HL-60 (cell line): ENCODE data around the gene HACL1.
"Not testable (repeated sequence)": the region's sequence is repeated elsewhere in the genome, so short reads cannot be mapped to it uniquely, and the experiment has no call there.

Experiments used
- DNase-seq, 2 experiments: peaks; one replicate each; pipeline ENCODE4 v3.0.0-alpha.2; 2010 to 2020; ENCODE audit warnings: low read depth in 1 of 2, low spot score in 1 of 2
- H3K27ac ChIP-seq: fragments of 250-450 bp; sonication (Bioruptor Pico); replicated peaks from 2 replicates; pipeline ENCODE4 v1.5.1; 2020; ENCODE audit warnings: mild to moderate bottlenecking, moderate library complexity
- H3K27me3 ChIP-seq: fragments of 250-450 bp; sonication (Bioruptor Pico); 2 replicates; pipeline ENCODE4 v1.5.1; 2021; ENCODE audit warnings: mild to moderate bottlenecking, moderate library complexity; ENCODE audit not compliant: insufficient read depth, poor library complexity, severe bottlenecking
- H3K4me3 ChIP-seq: replicated peaks from 2 replicates; pipeline ENCODE4 v1.5.1; 2011; ENCODE audit warnings: mild to moderate bottlenecking, control low read depth, low read length; ENCODE audit not compliant: insufficient read depth
- CTCF ChIP-seq: IDR thresholded peaks from one replicate; pipeline ENCODE4 v1.5.1; 2011; ENCODE audit warnings: low read length, control low read depth, inconsistent platforms; ENCODE audit not compliant: insufficient read depth
- GABPA ChIP-seq: IDR thresholded peaks from 2 replicates; pipeline ENCODE4 v1.6.1; 2012; ENCODE audit warnings: low read depth
- POLR2AphosphoS5 ChIP-seq: IDR thresholded peaks from 2 replicates; pipeline ENCODE4 v1.6.1; 2012; ENCODE audit warnings: low read depth
- REST ChIP-seq: IDR thresholded peaks from 2 replicates; pipeline ENCODE4 v1.6.1; 2012; ENCODE audit warnings: low read depth; ENCODE audit not compliant: insufficient replicate concordance
- SPI1 ChIP-seq: IDR thresholded peaks from 2 replicates; pipeline ENCODE4 v1.6.1; 2012; ENCODE audit warnings: low read depth, mild to moderate bottlenecking, borderline replicate concordance

The HACL1 gene

GRCh38 chr3:15610082-15610759, 8.9 kb upstream of the HACL1 start:
- no peak for TF ChIP-seq CTCF
- no peak overlapping the region for H3K4me3 ChIP-seq
- H3K27me3 ChIP-seq, result no peaks in the 10 kb centered on the region
- 0 out of 2 replicates have a peak overlapping the region, but pooled peaks have one; percentile 20 for H3K27ac ChIP-seq
- DNase-seq, result peak; percentile 69 to 91

GRCh38 chr3:15606434-15606891, 5.1 kb upstream of the HACL1 start:
- no peak for DNase-seq
- Histone ChIP-seq H3K27ac (no peak overlapping the region), H3K27me3 (no peaks in the 10 kb centered on the region), H3K4me3 (no peak overlapping the region)
- TF ChIP-seq POLR2AphosphoS5 (no peak), CTCF (no peak), SPI1 (no peak), REST (no peak), GABPA (no peak)

- H3K27ac ChIP-seq, DNase-seq, H3K4me3 ChIP-seq, H3K27me3 ChIP-seq: not testable (repeated sequence)
Measured at GRCh38 chr3:15604584-15604983, 3.2 kb upstream of the HACL1 start.

GRCh38 chr3:15602816-15603215, 1.4 kb upstream of the HACL1 start:
- Histone ChIP-seq H3K4me3 (peak overlapping the region; percentile 95), H3K27ac (peak overlapping the region; percentile 89; the same call in 1 of the 2 replicates)
- H3K27me3 ChIP-seq, DNase-seq: not testable (repeated sequence)

- no peaks in the 10 kb centered on the region for H3K27me3 ChIP-seq
- peak overlapping the region; percentile 95 for H3K4me3 ChIP-seq
- H3K27ac ChIP-seq, result peak overlapping the region; percentile 89
- no peak for TF ChIP-seq CTCF
- TF ChIP-seq POLR2AphosphoS5, result no peak
- no peak for TF ChIP-seq SPI1
- no peak for TF ChIP-seq GABPA
- TF ChIP-seq REST, result no peak
- no peak for DNase-seq
Measured at GRCh38 chr3:15602146-15602536, 772 bp upstream of the HACL1 start.
